ENCODE measurements around the gene RAB37.
A peak's percentile ranks its signal among the peaks of the same experiment; 100 is the strongest.

RAB37 gene

DNA sequence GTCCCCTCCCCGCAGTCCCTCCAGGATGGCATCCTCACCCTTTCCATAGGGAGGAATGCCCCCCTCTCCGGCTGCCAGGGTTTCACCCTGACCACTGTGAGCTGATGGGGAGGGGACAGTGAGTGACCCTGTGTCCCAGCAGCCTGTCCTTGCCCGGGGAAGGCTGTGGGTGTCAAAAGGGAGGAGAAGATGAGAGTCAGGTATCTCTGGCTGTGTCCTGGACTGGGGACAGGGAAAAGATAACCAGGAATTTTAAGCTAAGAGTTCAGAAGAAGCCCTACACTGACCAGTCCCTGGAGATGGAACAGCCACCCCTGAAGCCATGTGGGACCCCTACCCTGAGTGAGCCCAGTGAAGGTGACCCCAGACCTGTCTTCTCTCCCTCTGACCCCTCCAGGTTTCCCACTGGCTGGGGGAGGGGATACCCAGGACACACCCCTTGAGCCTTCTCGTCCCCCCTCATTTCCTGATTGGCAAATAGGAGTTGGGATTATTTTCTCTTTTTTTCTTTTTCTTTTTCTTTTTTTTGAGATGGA lies 27.8 kb downstream of the RAB37 start:
- no peak for DNase-seq

DNA sequence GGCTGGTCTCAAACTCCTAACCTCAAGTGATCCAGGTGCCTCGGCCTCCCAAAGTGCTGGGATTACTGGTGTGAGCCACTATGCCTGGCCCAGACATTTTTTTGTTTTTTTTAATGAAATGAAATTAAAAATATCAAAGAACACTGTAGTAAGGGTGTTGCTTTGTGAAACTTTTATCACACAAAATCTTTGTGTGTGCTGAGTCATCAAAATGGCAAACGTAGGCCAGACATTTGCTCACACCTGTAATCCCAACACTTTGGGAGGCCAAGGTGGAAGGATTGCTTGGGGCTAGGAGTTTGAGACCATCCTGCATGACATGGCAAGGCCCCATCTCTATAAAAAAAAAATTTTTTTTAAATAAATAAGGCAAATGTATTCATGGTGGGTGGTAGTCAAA lies 29.4 kb downstream of the RAB37 start:
- no peak for DNase-seq

DNA sequence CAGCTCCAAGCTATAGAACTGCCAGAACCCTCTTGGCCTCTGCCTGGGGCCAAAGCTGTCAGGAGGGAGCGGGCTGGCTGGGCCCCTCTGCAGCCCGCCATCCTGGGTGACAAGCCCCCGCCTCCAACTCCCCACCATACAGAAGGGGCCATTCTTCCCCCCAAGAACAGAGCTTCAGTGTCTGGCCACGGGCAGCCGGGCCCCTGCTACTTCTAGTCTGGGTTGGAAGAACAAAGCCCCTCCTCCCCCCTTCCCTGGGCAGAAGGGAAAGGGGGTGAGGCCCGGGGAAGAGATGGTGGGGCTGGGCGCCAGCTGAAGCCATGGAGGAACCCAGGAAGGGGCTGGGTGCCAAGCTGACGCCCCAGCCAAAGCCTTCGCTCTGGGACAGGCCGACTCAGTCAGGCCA lies 30.1 kb downstream of the RAB37 start:
- DNase-seq: no peak

DNA sequence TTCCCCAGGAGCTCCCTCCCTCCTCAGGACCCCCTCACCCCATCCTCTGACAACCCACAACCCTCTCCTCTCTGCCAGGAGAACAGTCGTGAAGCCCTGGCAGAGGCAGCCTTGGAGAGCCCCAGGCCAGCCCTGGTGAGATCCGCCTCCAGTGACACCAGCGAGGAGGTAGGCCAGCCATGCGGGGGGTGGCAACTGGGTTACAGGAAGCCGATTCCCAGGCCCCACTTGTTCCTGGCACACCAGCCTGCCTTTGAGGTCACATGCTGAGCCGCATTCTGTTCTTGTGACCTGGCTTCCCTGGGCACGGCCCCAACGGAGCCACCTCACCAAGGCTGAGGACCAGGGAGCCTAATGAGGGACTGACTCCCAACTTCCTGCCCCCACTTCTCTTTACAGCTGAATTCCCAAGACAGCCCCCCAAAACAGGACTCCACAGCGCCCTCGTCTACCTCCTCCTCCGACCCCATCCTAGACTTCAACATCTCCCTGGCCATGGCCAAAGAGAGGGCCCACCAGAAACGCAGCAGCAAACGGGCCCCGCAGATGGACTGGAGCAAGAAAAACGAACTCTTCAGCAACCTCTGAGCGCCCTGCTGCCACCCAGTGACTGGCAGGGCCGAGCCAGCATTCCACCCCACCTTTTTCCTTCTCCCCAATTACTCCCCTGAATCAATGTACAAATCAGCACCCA lies 31.2 kb downstream of the RAB37 start:
- no peak for DNase-seq

DNA sequence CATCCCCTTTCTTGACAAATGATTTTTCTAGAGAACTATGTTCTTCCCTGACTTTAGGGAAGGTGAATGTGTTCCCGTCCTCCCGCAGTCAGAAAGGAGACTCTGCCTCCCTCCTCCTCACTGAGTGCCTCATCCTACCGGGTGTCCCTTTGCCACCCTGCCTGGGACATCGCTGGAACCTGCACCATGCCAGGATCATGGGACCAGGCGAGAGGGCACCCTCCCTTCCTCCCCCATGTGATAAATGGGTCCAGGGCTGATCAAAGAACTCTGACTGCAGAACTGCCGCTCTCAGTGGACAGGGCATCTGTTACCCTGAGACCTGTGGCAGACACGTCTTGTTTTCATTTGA lies 31.7 kb downstream of the RAB37 start:
- DNase-seq: no peak

DNA sequence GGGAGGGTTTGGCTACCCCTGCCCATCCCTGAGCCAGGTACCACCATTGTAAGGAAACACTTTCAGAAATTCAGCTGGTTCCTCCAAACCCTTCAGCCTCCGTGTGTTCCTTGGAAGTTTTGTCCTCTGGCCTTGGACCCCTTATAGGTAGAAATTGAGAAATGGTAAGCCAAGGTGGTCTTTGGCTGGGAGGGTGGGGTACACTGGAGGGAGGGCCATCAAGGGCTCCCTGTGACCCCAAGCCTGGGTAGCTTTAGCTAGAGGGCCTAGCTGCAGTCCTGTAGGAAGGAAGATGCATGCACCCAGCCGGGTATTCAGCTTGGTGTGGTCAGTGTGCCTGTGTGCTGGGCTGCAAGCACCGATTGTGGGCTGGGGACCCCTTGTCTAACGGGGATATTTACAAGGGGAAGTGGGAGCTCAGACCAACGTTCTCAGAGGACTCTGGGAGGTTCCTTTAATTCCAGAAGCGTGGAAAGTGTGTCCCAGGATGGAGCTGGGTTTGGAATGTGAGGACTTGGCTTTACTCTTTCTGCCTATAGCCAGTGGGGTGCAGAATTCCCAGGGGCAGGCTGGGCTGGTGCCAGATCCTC lies 32.3 kb downstream of the RAB37 start:
- no peak for DNase-seq

DNA sequence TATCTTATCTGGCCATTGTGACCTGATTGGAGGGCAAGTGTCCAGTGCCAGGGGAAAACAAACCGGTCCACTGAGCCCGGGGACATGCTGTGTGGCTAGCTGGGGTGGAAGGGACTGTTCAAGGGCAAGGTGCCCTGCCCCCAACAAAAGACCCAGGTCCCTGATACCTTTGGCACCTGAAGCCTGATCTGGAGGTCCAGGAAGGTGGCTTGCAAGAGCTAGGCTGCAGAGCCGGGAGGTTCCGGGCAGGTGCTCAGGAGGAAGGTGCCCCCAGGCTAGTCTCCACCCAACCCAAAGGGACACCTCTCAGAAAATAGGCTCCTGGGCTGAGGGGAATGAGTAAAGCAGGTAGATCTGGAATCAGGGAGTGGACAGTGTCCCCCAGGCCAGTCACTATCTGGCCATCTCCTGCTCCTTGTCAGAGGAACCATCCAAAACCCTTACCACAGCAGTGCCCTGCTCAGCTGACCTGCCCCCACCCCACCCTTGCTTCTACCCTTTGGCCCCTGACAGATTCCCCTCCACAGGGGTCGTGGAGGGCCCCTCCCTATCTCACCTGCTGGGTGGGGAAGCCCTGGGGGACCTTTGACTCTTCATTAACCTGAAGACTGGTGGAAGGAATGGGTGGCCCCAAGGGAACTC lies 32.9 kb downstream of the RAB37 start:
- DNase-seq: no peak

DNA sequence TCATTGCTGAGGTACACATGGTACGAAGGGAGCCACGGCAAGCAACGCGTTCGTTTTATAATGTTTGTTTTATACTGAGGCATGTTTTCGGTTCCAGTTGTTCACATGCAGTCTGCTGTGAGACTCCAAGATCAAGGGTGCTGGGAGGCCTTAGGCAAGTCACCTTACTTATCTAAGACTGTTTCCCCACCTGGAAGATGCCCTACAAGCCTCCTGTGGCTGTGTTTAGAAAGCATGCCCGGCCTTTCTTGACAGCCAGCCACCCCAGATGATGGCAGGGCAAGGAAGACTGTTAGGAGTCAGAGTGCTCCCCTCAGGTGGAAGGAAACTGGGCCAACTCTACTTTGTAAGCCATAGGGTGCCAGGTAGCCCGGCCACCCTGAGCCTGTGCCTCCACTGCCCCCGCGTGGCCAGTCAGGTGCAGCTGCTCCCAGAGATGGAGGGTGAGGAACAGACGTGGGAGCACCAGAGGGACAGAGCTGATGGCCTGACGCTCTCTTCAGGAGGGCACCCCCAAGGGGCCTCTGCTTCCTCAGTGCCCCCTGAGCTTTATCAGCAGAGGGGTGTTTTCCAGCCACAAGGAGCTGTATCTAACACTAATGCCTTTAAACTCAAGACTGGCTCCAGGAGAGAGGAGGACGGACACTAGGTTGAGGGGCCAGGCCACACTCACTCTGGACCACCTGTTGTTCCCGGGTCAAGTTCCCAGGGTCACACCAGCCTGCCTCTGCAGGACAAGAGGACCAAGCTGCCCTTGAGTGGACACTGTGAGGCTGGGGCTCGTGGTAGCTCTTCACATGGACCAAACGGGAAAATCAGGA lies 33.7 kb downstream of the RAB37 start:
- no peak for DNase-seq

DNA sequence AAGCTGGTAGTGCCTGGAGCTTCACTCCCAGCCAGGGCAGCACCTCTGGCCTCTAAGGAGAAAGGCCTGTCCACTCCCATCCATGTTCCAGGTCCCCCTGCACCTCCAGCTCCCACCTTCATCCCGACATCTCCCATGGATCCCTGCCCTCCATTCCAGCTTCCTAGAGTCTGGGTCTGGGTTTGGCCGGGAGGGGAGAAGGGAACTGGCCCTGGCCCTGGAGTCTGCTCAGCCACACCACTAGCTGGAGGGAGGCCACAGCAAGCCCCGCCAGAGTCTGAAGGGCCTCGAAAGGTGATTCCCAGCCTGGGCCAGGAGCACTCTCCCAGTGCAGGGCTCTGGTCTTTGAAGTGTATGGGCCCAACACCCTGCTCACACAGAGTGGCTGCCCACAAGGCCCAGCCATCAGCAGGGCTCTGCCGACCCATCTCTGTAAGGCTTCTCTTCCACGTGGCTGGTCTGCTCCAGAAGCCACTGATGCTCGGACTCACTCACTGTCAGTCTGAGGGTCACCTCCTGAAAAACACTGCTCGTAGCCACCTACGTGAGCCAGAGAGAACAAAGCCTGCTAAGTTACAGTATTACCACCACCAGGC lies 34.4 kb downstream of the RAB37 start:
- DNase-seq: no peak

DNA sequence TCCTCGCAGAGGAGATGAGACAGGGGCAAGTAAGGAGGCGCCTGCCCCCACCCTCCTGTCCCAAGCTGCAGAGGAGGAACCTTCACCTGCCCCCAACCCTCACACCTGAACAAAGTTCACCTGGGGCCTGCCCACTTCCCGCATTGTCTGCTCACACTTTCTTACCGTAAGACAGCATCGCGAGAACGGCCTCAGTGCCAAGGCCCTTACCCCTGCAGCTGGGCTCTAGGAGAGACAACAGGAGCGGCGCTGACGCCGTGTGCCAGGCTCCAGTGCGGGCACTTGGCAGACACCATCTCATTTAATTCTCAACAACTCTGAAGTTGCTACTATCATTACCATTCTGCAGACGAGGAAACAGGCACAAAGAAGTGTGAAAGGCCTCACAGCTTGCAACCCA lies 35.0 kb downstream of the RAB37 start:
- no peak for DNase-seq

DNA sequence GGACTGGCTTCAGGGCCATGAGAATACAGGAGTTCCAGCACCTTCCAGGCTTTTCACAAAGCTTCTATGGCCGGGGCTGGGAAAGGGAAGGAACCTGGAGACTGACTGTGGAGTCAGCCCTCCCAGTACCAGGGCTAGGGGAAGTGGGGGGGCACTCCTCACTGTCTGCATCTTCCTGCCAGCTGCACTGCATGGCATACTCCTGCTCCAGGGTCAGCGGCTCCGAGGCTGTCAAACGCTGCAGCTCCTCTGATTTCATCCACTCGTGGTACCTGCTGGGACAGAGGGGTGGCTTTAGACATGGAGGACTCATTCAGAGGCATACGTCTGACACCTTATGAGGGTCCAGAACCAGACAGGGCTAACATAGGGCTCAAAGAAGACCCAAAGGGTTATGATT lies 36.4 kb downstream of the RAB37 start:
- DNase-seq: no peak

DNA sequence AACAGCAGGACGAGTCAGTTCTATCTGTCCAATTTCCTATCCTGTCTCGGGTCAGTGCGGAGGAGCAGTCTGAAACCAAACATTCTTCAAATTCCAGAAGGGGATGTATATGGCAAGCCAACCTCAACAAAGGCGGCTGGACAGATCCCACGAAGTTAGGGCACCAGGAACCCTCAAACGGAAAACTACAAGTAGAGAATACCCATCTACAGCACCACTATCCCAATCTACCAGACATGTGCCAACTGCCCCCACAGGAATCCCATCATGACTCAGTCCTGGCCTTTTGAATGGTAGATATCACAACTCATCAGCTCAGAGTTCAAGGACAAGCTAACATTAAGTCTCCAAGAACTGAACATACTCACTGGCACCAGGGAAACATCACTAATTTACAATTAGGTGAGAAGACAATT lies 36.8 kb downstream of the RAB37 start:
- DNase-seq: no peak

DNA sequence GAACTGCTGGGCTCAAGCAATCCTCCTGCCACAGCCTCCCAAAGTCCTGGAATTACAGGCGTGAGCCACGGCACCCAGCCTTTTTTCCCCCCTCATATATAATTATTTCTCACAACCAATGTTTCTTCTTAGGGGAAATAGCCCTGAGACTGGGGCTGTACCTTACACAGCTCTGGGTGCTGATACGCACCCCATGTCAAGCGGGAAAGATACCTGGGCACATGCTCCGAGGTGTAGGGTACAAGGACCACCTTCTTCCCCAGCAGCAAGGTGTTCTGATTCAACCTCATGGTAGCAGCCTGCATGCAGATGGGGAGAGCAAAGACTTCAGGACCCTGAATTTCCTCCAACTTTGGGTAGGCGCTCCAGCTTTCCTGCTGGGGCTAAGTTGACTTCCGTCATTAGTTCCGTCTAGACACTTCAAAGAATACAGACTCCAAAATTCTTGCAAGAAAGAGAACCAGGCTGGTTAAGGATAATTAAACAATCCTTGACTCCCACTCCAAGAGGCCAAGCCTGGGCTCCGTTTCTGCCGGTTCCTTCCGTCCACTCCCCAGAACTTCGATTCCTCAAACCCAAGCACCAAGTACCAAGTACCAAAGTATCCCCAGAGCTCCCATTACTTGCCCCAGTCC lies 38.5 kb downstream of the RAB37 start:
- DNase-seq: no peak

DNA sequence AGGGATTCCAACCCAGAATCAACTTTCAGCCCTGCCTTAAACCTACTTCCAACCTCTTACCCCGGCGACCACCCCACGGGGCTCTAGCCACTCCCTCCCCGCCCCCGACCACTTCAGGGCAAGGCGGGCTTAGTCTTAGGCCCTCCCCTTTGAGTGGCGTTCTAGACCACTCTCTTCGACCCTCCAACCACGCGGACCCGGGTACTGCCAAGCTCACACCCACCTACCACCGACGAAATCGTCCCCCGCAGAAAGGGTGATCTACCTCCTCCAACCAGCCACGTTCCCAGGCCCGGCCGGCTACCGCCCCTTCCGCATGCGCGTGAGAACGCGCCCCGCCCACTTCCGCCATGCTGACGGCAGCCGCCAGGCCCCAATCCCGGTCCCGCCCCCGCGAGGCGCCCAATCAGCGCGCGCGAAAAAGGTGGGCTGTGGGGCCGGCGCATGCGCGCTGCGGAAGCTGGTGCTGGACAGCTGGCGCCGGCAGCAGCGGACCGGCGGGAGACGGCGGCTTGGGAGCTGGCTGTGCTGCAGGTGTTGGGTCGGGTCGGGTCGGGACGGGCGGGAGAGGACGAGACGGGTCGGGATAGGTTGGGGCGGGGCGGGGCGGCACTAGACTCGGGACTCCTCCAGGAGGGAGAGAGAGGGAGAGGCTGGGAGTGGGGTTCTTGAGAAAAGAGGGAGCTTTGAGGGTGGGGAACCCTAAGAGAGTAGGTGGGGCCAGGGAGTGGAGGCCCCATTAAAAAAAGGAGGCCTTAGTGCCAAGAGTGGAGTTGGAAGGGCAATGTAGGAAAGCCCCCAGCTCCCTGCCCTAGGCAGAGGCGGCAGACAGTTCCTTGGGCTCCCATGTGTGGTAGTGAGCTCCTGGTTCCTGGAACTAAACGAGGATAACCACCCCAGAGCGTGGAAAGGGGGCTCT lies 39.2 kb downstream of the RAB37 start, which contains the start of gene NAT9:
NAT9 (minus strand) TSS at position 302 of the 919 bp plus-strand sequence. CDS start 647 bp downstream, outside the sequence.
- peak; percentile 92 for DNase-seq

DNA sequence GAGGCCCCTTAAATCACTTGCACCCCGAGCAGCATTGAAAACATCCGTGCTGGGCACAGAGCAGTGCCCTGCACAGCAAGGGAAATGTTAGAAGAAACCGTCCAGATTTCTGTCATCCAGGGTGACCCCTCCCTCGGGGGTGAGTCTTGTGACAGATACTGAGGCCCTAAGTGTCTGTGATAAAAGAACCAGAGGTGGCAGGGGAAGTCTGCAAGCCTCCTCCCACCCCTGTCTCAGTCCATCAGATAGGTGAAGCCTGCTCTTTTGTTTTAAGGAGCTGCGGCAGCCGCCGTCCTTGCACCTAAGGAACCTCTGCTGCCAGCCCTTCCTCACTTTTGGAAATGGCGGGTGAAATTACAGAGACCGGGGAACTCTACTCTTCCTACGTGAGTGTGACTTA lies 39.9 kb downstream of the RAB37 start:
- no peak for DNase-seq

DNA sequence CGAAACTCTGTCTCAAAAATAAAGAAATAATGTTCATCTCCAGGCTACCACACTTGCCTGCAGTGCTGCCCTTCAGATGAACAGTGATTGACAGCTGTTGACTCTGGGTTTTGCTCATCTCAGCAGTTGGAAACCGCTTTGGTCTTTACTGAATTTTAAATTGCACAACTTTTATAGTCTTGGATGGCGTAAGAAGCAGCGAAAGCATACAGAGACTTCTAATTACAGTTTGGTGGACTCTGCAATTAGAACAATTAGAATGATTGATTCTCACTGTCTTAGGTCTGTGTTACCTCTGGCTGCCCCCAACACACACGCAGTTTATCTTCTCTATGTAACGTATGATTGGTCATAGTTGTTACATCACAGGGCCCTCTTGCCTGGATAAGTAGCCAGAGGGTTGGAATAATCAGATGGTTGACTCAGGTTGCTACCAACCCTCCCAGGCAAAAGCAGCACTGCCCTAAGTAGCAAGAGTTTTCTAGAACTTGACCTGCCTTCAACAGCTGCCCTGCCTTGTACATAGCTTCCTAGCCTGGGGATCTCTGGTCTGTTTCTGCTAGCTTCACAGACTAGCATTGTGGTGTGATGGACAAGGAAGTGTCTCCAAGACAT lies 41.0 kb downstream of the RAB37 start:
- no peak for DNase-seq

DNA sequence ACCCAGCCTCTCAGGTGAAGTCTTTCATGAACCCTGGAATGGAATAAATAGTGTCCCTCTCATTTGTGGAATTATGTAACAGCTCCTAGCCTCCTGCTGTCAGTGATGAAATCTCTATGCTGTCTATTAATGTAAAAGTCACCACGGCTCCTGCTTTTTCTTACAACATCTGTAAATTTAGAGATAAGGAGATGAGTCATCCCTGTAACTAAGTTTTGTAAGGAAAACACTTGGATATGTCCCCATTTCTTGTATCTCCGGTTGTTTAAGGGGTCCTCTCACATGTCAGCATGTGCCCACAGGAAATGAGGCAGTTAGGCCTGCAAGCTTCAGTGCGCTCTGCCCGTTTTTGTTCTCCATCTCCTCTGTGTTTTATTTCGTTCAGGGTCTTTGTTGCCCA lies 41.9 kb downstream of the RAB37 start:
- no peak for DNase-seq

DNA sequence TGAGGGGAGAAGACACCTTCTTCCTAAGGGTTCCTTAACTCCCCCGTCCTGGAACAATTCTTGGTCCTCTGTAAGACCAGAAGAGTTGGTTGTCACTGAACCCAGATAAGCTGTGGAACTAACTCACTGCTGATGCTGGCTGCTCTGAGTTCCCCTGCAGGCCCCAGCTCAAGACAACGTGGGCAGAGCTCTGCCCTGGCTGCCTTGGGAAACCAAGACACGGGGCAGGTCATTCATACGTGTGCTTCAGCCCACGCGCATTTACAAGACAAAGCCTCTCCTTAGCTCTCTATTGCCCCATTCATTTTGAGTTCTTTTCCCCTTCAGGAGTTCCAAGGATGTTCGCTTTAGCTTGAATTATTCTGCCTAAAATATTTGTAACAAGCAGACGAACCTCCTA lies 42.4 kb downstream of the RAB37 start:
- no peak for DNase-seq

DNA sequence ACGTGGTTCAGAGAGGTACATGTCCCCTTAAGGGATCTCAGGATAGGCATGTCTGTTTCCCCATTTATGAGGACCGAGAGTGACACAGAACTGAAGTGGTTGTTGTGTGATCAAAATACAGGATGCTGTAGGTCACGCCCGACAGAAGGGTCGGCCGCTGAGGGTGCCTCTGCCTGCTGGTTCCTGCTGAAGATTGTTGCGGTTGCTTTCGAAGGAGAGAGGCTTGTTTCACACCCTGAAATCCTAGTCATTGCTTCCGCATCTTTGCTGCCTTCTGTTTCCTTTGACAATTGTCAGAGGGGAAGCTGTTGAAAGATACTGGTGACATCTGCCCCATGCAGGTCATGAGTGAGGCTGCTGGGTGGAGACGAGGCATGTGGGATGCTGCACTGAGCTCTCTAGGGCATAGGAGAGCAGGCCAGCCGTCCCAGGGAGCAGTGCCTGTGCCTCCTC lies 42.9 kb downstream of the RAB37 start:
- DNase-seq: no peak

DNA sequence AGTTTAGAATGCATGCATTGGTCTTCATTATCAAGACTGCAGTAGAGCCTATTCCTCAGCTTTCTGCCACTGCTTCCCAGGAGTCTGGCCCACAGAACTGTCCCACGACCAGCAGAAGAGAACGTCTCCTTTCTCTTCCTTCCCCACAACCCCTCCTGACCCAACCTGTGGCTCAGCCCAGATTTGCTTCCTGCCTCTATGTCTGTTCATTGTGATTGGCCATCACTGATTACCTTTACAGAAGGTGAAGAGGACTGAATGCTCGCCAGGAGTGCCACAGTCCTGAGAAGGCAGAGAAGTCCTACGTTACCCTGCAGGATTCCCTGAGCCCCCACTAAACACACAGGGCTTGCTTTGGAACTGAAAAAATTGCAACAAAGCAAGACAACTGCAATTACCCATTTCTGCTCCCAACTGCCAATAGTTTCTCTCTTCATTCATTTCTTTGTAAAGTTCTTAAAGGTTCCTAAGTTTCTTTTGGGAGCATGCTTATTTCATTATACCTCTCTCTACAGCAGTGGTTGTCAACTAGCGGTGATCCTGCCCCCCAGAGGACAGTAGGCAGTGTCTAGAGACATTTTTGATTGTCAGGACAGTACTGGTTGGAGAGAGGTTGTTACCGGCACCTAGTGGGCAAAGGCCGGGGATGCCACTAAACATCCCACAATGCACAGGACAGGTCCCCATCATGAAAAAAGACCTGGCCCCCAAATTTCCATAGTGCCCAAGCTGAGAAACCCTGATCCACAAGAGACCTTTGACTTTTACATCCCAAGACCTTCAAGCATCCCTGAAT lies 43.6 kb downstream of the RAB37 start:
- DNase-seq: no peak

Data from NCI-H2107 (cell line).